ENCODE data around the gene TBC1D3.
"Not testable (repeated sequence)": the region's sequence is repeated elsewhere in the genome, so short reads cannot be mapped to it uniquely, and the experiment has no call there.

The TBC1D3 gene

DNA sequence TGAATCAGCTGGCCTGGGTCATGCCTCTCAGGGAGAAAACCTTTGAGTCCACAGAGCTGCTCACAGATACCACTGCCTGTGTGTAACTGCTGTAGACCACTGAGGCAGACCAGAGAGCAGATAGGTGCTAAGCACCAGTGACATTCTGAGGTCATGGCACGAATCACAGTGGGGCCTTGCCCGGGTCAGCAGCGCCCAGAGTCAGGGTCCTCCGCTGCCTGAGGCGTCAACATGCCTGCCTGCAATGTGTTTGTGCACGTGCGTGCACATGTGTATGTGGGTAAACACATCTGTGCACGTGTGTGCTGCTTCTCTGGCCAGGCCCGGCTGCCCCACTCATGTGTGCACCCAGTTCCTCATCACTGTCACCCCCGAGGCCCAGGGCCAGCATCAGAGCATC lies at the start of gene TBC1D3:
Gene TBC1D3 (minus strand): TSS at position 101 of the 400 bp plus-strand sequence. CDS start 1,526 bp downstream, outside the sequence.
- not testable (repeated sequence) for DNase-seq (ENCODE audit: low spot score)

GRCh38 chr17:38232790-38233189 lies 40.4 kb upstream of the TBC1D3 start:
- not testable (repeated sequence) for DNase-seq (ENCODE audit: low spot score)

GRCh38 chr17:38225844-38226495 lies 33.6 kb upstream of the TBC1D3 start:
- not testable (repeated sequence) for DNase-seq (ENCODE audit: low spot score)

GRCh38 chr17:38220867-38221266 lies 28.5 kb upstream of the TBC1D3 start:
- DNase-seq (ENCODE audit: low spot score): not testable (repeated sequence)

DNA sequence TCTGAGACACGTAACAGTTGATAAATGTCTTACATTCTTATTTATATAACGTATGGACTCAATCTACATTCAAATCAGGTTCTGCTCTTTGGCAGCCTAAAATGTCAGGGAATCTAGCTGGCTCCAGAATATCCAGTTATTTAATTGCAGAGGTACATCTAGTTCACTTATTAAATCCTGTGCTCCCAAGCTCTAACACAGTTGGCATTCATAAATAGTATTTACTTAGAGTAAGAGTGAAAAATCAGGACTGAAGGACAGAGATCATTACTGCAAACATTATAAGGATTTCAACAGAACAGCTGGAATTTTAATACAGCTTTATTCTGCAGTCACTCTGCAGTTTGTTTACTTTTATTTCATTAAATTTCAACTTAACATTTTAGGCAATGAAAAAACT lies 7.9 kb upstream of the TBC1D3 start:
- not testable (repeated sequence) for DNase-seq (ENCODE audit: low spot score)

GRCh38 chr17:38134860-38135259 lies 57.5 kb downstream of the TBC1D3 start:
- not testable (repeated sequence) for DNase-seq (ENCODE audit: low spot score)
